ENCODE data around the gene IGF1R.

DNA sequence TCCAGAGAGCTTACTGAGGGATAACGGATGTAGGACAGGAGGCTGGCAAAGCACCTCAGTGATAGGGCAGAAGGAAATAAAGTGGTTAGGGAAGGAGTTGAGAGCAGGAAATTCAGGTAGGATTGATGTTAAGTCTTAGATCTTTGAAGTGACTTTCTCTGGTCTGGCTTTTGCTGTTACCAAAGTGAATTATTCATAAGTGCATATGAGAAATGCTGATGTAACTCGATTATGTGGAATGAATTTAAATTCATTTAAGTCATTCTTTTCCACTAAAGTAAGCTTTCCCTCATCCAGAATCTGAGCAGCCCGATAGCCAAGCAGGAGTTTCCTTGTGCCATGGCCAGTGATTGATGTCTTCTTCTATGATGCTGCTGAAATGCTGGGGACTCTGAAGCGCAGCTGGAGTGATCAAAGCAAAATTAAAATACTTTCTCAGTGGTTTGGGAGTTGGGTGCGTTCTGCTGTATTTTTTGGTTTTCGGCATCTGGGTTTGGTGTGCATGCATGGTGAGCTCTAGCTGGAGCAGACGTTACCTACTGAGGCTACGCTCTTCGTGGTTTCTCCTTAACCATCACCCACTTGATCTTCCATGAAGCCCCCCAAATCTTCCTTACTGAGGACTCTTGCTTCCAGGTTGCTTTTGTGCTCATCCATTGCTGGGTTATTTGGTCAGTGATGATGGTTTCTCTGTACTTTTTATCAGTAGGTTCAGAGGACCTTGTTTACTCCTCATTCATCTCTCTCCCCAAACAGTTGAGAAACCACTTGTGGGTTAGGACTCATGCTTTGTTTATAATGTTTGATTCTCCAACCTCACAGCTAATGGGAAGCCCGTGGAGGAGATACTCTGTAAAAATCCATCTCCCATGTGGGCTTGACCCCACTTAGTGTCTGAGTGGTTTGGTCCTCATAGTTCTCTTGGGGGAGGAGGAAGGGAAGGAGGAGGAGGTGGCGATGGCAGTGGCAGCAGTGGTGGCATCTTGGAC, 72.5 kb downstream of the IGF1R start:
- TF ChIP-seq, protein P1, sequence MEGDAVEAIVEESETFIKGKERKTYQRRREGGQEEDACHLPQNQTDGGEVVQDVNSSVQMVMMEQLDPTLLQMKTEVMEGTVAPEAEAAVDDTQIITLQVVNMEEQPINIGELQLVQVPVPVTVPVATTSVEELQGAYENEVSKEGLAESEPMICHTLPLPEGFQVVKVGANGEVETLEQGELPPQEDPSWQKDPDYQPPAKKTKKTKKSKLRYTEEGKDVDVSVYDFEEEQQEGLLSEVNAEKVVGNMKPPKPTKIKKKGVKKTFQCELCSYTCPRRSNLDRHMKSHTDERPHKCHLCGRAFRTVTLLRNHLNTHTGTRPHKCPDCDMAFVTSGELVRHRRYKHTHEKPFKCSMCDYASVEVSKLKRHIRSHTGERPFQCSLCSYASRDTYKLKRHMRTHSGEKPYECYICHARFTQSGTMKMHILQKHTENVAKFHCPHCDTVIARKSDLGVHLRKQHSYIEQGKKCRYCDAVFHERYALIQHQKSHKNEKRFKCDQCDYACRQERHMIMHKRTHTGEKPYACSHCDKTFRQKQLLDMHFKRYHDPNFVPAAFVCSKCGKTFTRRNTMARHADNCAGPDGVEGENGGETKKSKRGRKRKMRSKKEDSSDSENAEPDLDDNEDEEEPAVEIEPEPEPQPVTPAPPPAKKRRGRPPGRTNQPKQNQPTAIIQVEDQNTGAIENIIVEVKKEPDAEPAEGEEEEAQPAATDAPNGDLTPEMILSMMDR (IDR thresholded peaks at IDR 0.05) = no peak
- no peak for TF ChIP-seq POLR2A (IDR thresholded peaks at IDR 0.05)
